ENCODE data around the gene CELF4.

DNA sequence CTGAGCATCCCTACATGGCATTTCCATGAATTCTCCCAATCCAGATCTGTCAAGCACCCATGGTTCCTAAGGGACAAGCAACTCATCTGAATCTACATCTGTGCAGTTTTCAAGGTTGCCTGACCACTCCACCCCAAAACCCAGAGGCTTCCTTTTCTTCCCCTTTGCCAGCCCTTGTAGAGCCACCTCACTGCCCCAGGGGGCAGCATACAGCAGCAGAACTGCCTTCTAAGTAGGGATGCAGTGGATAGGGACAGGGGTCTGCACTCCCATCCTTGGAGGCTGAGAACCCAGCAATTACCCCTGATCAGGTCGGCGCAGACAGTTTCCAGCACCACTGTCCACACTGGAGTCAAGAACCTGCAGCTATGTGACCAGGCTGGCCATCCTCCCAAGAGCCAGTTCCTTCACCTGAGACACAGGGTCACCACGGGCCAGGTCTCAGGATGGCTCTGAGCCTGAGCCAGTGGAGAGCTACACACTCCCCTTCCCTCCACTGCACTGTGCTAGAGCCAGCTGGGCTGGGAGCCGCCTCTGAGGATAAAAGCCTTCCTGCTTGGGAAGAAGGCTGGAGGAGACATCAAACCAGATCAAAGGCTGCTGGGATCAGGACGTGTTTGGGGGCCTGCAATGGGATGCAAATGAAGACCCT is 283.1 kb downstream of the CELF4 start:
- TF ChIP-seq POLR2A (IDR thresholded peaks at IDR 0.05) = no peak
- TF ChIP-seq, protein P1, sequence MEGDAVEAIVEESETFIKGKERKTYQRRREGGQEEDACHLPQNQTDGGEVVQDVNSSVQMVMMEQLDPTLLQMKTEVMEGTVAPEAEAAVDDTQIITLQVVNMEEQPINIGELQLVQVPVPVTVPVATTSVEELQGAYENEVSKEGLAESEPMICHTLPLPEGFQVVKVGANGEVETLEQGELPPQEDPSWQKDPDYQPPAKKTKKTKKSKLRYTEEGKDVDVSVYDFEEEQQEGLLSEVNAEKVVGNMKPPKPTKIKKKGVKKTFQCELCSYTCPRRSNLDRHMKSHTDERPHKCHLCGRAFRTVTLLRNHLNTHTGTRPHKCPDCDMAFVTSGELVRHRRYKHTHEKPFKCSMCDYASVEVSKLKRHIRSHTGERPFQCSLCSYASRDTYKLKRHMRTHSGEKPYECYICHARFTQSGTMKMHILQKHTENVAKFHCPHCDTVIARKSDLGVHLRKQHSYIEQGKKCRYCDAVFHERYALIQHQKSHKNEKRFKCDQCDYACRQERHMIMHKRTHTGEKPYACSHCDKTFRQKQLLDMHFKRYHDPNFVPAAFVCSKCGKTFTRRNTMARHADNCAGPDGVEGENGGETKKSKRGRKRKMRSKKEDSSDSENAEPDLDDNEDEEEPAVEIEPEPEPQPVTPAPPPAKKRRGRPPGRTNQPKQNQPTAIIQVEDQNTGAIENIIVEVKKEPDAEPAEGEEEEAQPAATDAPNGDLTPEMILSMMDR (IDR thresholded peaks at IDR 0.05) = no peak

Measured in upper lobe of left lung (tissue), 4 donors.